MM.1S (cell line): ENCODE results near the gene COL18A1.

Experiments
- CTCF ChIP-seq: fragments of 300-600 bp; sonication (generic); IDR thresholded peaks from 2 replicates; pipeline ENCODE4 v1.5.1; 2016; ENCODE audit warnings: antibody characterized with exemption, low read length, mixed read lengths
- EZH2 ChIP-seq: fragments of 300-600 bp; sonication (generic); optimal IDR thresholded peaks from 2 replicates; pipeline ENCODE3; 2017; ENCODE audit warnings: low read depth, mild to moderate bottlenecking, antibody characterized with exemption, low read length, mixed read lengths
- EZH2phosphoT487 ChIP-seq: fragments of 300-600 bp; sonication (generic); IDR thresholded peaks from 2 replicates; pipeline ENCODE4 v1.6.1; 2018; ENCODE audit warnings: antibody characterized with exemption, low read length

GRCh38 chr21:45531393-45532215, 126.6 kb downstream of the COL18A1 start:
- TF ChIP-seq CTCF (no peak), EZH2 (no peak), EZH2phosphoT487 (no peak)
